Neural cell (in vitro differentiated cells): Measurements from ENCODE around the gene CCDC69. TPM values are rescaled to one million over a fixed set of nuclear protein-coding genes. Genes with fewer than 3 reads are reported as not detected.

Source experiments
- H2AFZ ChIP-seq: fragments of 200-600, 300-800 bp; sonication (generic), shearing (Covaris generic); 2 replicates; pipeline ENCODE4 v1.6.0; 2014; ENCODE audit warnings: low read depth, mild to moderate bottlenecking, antibody characterized with exemption, low read length, moderate library complexity
- H3F3A ChIP-seq: fragments of 200-600 bp; shearing (Covaris generic); 2 replicates; pipeline ENCODE4 v1.6.1; 2016; ENCODE audit warnings: mild to moderate bottlenecking, moderate library complexity, mixed read lengths, antibody characterized with exemption, low read length; ENCODE audit not compliant: insufficient read depth, poor library complexity, severe bottlenecking
- H3K27ac ChIP-seq: fragments of 200-600, 300-800 bp; sonication (generic), shearing (Covaris generic); 2 replicates; pipeline ENCODE4 v1.5.1; 2014; ENCODE audit warnings: mild to moderate bottlenecking, low read length, moderate library complexity
- H3K27me3 ChIP-seq: fragments of 300-800, 200-600 bp; sonication (generic), shearing (Covaris generic); 2 replicates; pipeline ENCODE4 v1.6.0; 2014; ENCODE audit warnings: mild to moderate bottlenecking, low read depth, low read length, moderate library complexity; ENCODE audit not compliant: insufficient read depth
- H3K36me3 ChIP-seq: fragments of 300-800, 200-600 bp; sonication (generic), shearing (Covaris generic); 2 replicates; pipeline ENCODE4 v1.5.1; 2014; ENCODE audit warnings: mild to moderate bottlenecking, antibody characterized with exemption, low read length, moderate library complexity; ENCODE audit not compliant: insufficient read depth
- H3K4me2 ChIP-seq: fragments of 300-800, 200-600 bp; sonication (generic), shearing (Covaris generic); 2 replicates; pipeline ENCODE4 v1.6.0; 2014; ENCODE audit warnings: mild to moderate bottlenecking, low read length
- H3K4me3 ChIP-seq: fragments of 300-800, 200-600 bp; sonication (generic), shearing (Covaris generic); 2 replicates; pipeline ENCODE4 v1.5.1; 2014; ENCODE audit warnings: mild to moderate bottlenecking, low read length, moderate library complexity
- H3K79me2 ChIP-seq: fragments of 200-600 bp; shearing (Covaris generic); replicated peaks from 2 replicates; pipeline ENCODE4 v1.6.0; 2014; ENCODE audit warnings: mild to moderate bottlenecking, low read length, moderate library complexity; ENCODE audit not compliant: insufficient read depth
- H3K9ac ChIP-seq: fragments of 300-800, 200-600 bp; sonication (generic), shearing (Covaris generic); 2 replicates; pipeline ENCODE4 v1.6.1; 2016; ENCODE audit warnings: mild to moderate bottlenecking, low read length, mixed read lengths
- H3K9me2 ChIP-seq: fragments of 200-600 bp; shearing (Covaris generic); 2 replicates; pipeline ENCODE4 v1.6.1; 2016; ENCODE audit warnings: mild to moderate bottlenecking, low read length, mixed read lengths; ENCODE audit not compliant: insufficient read depth
- H3K9me3 ChIP-seq: fragments of 200-600, 300-800 bp; sonication (generic), shearing (Covaris generic); 2 replicates; pipeline ENCODE4 v1.6.1; 2016; ENCODE audit warnings: mild to moderate bottlenecking, mixed run types, low read length, moderate library complexity, mixed read lengths
- H4K20me1 ChIP-seq: fragments of 200-600 bp; shearing (Covaris generic); 2 replicates; pipeline ENCODE4 v1.6.1; 2016; ENCODE audit warnings: mild to moderate bottlenecking, mixed run types; ENCODE audit not compliant: insufficient read depth
- CTCF ChIP-seq: fragments of 450-650 bp; IDR thresholded peaks from 2 replicates; pipeline ENCODE4 v1.5.1; 2014; ENCODE audit warnings: antibody characterized with exemption, mild to moderate bottlenecking, moderate library complexity; ENCODE audit not compliant: poor library complexity, severe bottlenecking
- EP300 ChIP-seq: fragments of 450-650 bp; conservative IDR thresholded peaks from 2 replicates; pipeline ENCODE4 v1.6.1; 2014; ENCODE audit warnings: antibody characterized with exemption, mild to moderate bottlenecking, moderate library complexity; ENCODE audit not compliant: poor library complexity, severe bottlenecking
- EZH2 ChIP-seq: fragments of 200-600, 300-800 bp; shearing (Covaris generic), sonication (generic); IDR thresholded peaks from 2 replicates; pipeline ENCODE4 v1.6.1; 2014; ENCODE audit warnings: antibody characterized with exemption, low read length, borderline replicate concordance, mild to moderate bottlenecking; ENCODE audit not compliant: insufficient read depth, poor library complexity, severe bottlenecking
- MXI1 ChIP-seq: fragments of 450-650 bp; conservative IDR thresholded peaks from 2 replicates; pipeline ENCODE4 v1.6.1; 2014; ENCODE audit warnings: antibody characterized with exemption, mild to moderate bottlenecking; ENCODE audit not compliant: poor library complexity, severe bottlenecking
- POLR2AphosphoS5 ChIP-seq: IDR thresholded peaks from 2 replicates; pipeline ENCODE4 v1.6.1; 2012
- RAD21 ChIP-seq: fragments of 450-650 bp; conservative IDR thresholded peaks from 2 replicates; pipeline ENCODE4 v1.6.1; 2014; ENCODE audit warnings: antibody characterized with exemption, mild to moderate bottlenecking, moderate library complexity
- REST ChIP-seq: IDR thresholded peaks from 2 replicates; pipeline ENCODE4 v1.6.1; 2012; ENCODE audit warnings: borderline replicate concordance
- SMC3 ChIP-seq: fragments of 450-650 bp; conservative IDR thresholded peaks from 2 replicates; pipeline ENCODE4 v1.6.1; 2014; ENCODE audit warnings: antibody characterized with exemption, mild to moderate bottlenecking, moderate library complexity; ENCODE audit not compliant: poor library complexity
- TAF1 ChIP-seq: IDR thresholded peaks from 2 replicates; pipeline ENCODE4 v1.6.1; 2012; ENCODE audit warnings: low read depth
- polyA plus RNA-seq: library from polyadenylated mRNA; depleted of rRNA; stranded (reverse); fragments of >200 nt; gene quantifications from 2 replicates; pipeline ENCODE4 v1.2.3, GENCODE V29; 2014

Gene CCDC69
- polyA plus RNA-seq, 1 donor from 2014 or later, result not detected

- no peak overlapping the region for H3K9ac ChIP-seq
- no peak overlapping the region for H3K4me3 ChIP-seq
- H2AFZ ChIP-seq, result no peak overlapping the region
- H4K20me1 ChIP-seq, result no peaks in the 10 kb centered on the region
- no peaks in the 10 kb centered on the region for H3K79me2 ChIP-seq
- no peak for TF ChIP-seq REST
- no peak for TF ChIP-seq CTCF
- TF ChIP-seq SMC3, result no peak
- no peak for TF ChIP-seq POLR2AphosphoS5
- TF ChIP-seq MXI1, result no peak
- TF ChIP-seq TAF1, result no peak
- no peak for TF ChIP-seq RAD21
- no peak for TF ChIP-seq EZH2
- no peak for TF ChIP-seq EP300
- H3K36me3 ChIP-seq, result peaks cover 11% of the 10 kb centered on the region
- no peaks in the 10 kb centered on the region for H3F3A ChIP-seq
- H3K27ac ChIP-seq, result no peak overlapping the region
- H3K27me3 ChIP-seq, result no peaks in the 10 kb centered on the region
- no peaks in the 10 kb centered on the region for H3K9me2 ChIP-seq
- H3K4me2 ChIP-seq, result no peak overlapping the region
- no peaks in the 10 kb centered on the region for H3K9me3 ChIP-seq
Measured at GRCh38 chr5:151139015-151139414, 84.9 kb downstream of the CCDC69 start.

GRCh38 chr5:151138114-151138513 lies 85.8 kb downstream of the CCDC69 start:
- Histone ChIP-seq H3K4me2 (no peak overlapping the region), H2AFZ (no peak overlapping the region), H3K9ac (no peak overlapping the region), H3K36me3 (peaks cover 16% of the 10 kb centered on the region), H3F3A (no peaks in the 10 kb centered on the region), H3K9me3 (no peaks in the 10 kb centered on the region), H3K27ac (no peak overlapping the region), H3K27me3 (no peaks in the 10 kb centered on the region), H3K79me2 (no peaks in the 10 kb centered on the region), H4K20me1 (no peaks in the 10 kb centered on the region), H3K4me3 (no peak overlapping the region), H3K9me2 (no peaks in the 10 kb centered on the region)
- no peak for TF ChIP-seq REST
